Dermis blood vessel endothelial cell (primary cell): ENCODE measurements around the gene SLC10A2. TPM values are rescaled to one million over a fixed set of nuclear protein-coding genes. Genes with fewer than 3 reads are reported as not detected.
"Not testable (repeated sequence)": the region's sequence is repeated elsewhere in the genome, so short reads cannot be mapped to it uniquely, and the experiment has no call there.

Experiments used
- DNase-seq: peaks from one replicate; pipeline ENCODE4 v3.0.0; 2010
- total RNA-seq: library from RNA; depleted of rRNA; stranded (reverse); fragments of >200 nt; gene quantifications from 2 replicates; pipeline ENCODE4 v1.2.3, GENCODE V29; 2014

The SLC10A2 gene
- not detected in 2 replicates for total RNA-seq

DNA sequence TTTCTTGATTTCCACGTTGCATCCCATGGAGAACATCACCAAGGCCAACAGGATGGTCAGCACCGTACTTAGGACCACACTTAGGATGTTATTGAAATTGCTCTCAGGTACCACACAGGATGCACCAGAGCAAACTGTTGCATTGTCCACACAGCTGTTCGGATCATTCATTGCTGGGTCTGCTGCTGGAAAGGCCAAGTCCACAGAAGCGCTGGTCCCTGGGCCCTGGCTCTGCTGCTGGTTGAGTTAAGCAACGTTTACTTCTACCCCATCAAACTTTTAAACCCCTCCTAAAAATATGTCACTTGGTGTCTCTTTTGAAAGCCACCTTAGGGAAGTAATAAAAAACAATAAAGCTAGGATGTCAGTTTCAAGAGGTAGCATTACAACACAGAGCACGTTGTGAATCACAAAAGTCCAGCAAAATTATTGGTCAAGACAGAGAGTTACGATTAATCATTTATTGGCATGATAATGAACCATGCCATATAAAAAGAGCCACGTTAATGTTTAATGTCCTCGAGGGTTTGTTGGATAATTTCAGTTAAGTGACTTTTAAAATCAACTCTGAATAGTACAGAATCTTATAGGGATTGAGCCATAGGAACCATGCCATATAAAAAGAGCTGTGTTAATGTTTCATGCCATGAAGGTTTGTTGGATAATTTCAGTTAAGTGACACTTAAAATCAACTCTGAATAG is at the start of gene SLC10A2:
SLC10A2 (minus strand) TSS at position 339 of the 702 bp plus-strand sequence; CDS start at position 171, 168 bp downstream.
- DNase-seq, result no peak

DNA sequence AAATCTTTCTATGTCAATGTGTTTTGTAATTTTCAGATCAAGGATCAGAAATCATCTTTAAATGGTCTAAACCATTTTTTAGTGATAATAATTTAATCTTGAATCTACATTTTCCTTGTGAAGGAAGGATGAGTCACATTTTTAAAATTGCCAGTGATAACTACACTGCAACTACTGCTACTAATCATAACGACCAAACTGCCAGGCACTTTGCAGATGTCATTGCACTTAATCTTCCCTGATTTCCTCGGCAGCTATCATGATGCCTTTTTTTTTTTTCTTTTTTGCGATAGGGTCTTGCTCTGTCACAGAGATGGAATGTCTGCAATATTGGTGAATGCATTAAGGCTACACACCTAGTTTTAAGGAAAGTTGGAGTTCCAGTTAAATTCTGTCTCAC is 41.4 kb upstream of the SLC10A2 start:
- no peak for DNase-seq

- DNase-seq, result no peak
These were observed 38.1 kb upstream of the SLC10A2 start for GRCh38 chr13:103104340-103104739.

DNA sequence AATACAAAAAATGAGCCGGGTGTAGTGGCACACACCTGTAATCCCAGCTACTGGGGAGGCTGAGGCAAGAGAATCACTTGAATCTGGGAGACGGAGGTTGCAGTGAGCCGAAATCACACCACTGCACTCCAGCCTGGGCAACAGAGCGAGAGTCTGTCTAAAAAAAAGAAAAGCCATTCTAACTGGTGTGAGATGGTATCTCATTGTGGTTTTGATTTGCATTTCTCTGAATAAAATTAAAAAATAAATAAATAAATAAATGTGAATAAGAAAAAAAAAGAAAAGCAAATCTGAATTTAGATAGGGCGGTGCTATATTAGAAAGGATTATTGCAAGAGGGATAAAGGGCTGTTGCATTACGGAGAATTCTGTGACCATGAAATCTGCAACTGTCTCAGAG is 37.2 kb upstream of the SLC10A2 start:
- DNase-seq, result not testable (repeated sequence)

DNA sequence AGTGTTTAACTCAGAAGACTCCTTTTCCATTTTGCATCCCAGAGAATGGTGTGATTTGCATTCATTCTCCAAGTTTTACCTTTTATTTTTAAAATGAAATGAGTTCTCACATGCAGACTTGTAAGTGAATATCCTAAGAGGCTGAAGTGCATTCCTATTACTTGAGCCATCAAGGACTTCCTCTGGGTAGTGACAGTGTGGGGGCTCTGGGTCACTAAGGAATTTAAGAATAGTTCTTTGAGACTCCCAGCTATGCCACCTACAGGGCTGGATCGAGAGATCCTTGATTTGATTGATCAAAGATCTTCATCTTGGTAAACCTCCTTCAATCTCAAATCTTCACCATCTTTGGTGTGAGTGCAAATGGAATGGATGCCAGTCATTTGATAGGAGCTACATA is 36.3 kb upstream of the SLC10A2 start:
- no peak for DNase-seq

DNA sequence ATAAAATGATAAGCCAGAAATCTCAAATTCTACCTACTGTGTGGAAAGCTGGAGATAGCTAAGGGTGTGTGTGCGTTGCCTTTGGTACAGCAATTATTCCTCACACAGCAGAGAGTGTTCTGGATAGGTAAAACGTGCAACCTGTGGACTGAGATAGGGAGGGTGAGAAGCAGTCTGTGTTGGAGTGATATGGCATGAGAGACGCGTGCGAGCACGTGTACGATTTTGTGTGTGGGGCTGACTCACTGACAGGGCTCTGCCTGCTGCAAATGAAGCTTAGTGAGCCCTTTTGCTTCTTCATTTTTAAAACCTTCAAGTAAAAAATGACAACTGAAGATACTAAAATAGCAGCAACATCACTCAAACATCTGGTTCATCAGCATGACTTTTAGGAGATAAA is 35.7 kb upstream of the SLC10A2 start:
- DNase-seq, result no peak

- DNase-seq, result no peak
These were observed 35.3 kb upstream of the SLC10A2 start for GRCh38 chr13:103101500-103101899.

- no peak for DNase-seq
These were observed 34.6 kb upstream of the SLC10A2 start for GRCh38 chr13:103100830-103101229.

GRCh38 chr13:103099722-103100293 is 33.6 kb upstream of the SLC10A2 start:
- no peak for DNase-seq

GRCh38 chr13:103098535-103098934 is 32.3 kb upstream of the SLC10A2 start:
- no peak for DNase-seq

DNA sequence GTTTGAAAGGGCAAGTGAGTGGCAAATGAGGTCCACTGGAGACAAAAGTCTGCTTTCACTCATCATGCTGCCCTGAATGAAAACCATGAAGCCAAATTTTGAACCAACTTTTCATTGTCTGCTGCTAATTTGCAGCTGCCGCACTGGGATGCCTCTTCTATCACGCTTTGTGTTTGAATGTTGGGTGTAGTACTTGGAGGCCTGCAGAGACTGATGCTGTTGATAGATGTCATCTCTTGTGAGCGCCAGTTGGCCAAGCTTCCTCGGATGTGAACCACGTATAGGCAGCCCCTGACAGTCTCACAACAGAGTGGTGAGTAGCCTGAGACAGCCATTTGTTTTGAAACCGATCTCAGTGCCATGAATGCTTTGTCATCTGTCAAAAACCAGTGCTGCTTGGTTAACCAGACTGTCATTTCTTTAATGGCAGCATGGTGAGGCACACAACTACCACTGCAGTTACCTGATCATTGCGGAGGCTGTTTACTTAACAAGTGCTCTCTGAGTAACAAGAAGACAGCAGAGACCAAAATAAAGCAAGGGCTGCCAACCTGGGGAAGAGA is 31.2 kb upstream of the SLC10A2 start:
- DNase-seq, result no peak

- not testable (repeated sequence) for DNase-seq
These were observed 27.4 kb upstream of the SLC10A2 start for GRCh38 chr13:103093649-103094048.

DNA sequence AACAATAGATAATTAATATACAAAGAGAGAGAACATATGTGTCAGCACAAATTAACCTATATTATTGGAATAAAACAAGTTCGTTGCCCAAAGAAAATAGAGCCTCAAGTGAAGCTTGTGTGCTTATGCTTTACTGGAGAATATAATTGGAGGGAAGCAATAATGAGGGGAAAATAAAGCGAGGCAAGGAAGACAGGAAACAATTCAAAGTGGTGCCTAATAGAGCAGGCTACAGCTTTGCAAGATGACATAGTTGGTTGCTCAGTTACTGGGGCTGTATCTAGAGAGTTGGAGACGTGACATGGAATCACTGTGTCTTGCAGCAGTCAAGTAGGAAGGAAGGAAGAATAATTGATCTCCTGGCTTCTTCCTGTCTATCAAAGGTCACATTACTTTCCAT is 21.1 kb upstream of the SLC10A2 start:
- no peak for DNase-seq

DNA sequence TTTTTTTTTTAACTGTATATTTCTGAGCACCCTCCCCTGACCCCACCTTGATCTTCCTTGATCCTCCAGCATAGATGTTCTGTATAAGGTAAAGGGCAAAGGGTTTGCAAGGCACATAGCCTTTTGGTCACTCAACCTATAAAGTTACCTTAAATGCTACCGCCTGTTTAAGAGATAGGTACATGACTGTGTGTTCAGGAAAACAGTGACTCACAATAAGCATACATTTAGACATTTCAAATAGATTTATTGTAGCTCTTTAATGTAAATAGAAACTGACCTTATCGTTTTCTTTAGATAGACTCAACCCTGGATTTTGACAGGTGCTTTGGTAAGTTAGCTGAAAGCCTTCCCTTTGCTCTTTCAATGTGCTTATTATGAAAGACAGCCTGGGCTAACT is 15.2 kb upstream of the SLC10A2 start:
- DNase-seq, result no peak

GRCh38 chr13:103078158-103078557 is 11.9 kb upstream of the SLC10A2 start:
- no peak for DNase-seq

GRCh38 chr13:103068836-103069235 is 2.6 kb upstream of the SLC10A2 start:
- no peak for DNase-seq

- DNase-seq, result no peak
These were observed 1.7 kb upstream of the SLC10A2 start for GRCh38 chr13:103067751-103068555.

- no peak for DNase-seq
These were observed 646 bp upstream of the SLC10A2 start for GRCh38 chr13:103066781-103067345.

DNA sequence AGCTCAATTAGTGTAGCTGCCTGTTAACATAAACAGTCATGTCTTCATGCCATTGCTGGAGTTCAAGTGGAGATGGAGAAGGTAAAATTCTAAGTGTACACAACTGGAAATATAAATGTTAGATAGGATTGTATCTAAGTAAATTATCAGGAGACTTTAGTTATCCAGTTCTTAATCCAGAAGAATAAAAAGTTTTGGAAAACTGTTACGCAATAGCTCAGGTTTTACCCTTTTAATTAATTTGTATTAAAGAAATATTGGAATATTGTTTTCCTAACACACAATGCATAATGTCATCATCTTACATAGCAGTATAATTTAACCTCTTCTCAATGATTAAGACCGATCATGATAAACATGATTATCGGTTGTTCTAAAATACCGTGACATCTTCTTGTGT is 2.8 kb downstream of the SLC10A2 start:
- no peak for DNase-seq

DNA sequence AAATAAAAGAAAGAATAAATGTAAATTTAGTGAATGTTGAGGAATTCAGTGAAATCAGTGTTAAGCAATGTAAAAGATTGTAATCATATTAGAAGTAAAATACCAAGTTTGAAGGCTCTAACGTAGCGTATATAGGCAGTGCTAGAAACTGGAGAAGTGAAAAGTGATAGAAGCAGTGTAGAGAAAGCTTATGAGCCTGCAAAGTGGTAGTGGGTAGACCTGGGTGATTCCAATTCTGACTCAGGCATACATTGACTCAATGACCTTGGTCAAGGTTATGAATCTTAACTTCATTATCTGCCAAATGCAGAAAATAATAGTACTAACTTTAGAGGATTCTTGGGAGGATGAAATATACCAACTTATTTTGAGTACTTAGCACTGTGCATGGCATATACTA is 4.1 kb downstream of the SLC10A2 start:
- no peak for DNase-seq

- no peak for DNase-seq
These were observed 10.2 kb downstream of the SLC10A2 start for GRCh38 chr13:103056008-103056407.

DNA sequence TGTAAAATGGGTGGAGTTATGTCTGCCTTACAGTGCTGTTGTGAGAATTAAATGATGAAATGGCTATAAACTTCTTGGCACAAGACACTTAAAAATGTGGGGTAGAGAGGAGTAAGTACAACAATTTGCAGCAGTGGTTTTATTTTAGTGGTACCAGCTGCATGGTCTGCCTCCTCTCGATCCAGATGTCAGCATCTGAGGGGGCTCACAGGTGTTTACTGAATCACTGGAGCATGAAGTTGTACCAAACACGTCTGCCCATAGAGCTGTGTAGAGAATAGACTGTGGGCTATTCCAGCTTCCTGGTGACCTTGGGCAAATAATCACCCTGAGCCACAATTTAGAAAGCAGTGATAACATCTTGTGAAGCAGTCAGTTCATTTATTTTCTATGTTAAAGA is 11.1 kb downstream of the SLC10A2 start:
- no peak for DNase-seq

DNA sequence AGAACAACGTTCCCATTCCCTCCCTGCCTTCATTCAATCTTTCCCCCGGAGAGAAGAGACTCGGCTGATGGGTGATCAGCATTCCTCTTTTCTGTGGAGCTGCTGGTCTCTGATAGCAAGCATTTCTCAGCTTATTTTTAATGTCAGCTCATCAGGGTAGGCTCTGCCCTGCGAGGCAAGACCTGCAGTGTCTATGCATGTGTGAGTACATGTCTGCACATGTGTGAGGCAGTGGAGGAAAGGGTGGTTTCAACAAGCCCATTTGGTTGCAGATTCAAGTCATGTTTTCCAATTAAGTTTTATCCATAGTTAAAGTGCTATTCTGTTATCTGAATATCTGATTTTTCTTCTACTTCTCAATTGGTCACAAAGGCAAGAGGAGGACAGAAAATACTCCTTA is 19.5 kb downstream of the SLC10A2 start:
- no peak for DNase-seq
